ENCODE results near the gene FBXL3. TPM values are rescaled to one million over a fixed set of nuclear protein-coding genes. Genes with fewer than 3 reads are reported as not detected.

The FBXL3 gene
- total and polyA plus RNA-seq, 7 donors, result 12.5 to 41.3 (median 24.9) TPM

GRCh38 chr13:76991796-76992547 is 35.0 kb downstream of the FBXL3 start, which contains the start of gene CLN5:
Gene CLN5 (plus strand): TSS chr13:76992081. CDS start chr13:76992099, 18 bp downstream.
- intact Hi-C loops (cut with DNase I), result loop anchor here in 1 of 2 donors (5.0 kb wide), 1 partner anchor 35 kb away; the partner anchor contains the start of gene FBXL3
- TF ChIP-seq CTCF (IDR thresholded peaks at IDR 0.05), result peak; percentile 8
- peak; percentile 97 to 99 (median 98) for ATAC-seq

GRCh38 chr13:76991432-76991795 is 35.5 kb downstream of the FBXL3 start:
- intact Hi-C loops (cut with DNase I), result loop anchor here in 1 of 2 donors (5.0 kb wide), 1 partner anchor 36 kb away; the partner anchor contains the start of gene FBXL3
- Histone ChIP-seq H3K27me3 (ENCODE audit: insufficient read depth in 3 of 3, low read length in 2 of 3) (no peaks in the 10 kb centered on the region), H3K4me1 (peaks cover 11% of the 10 kb centered on the region), H3K36me3 (ENCODE audit: insufficient read depth in 1 of 2, low read depth in 1 of 2) (peaks cover 0 to 16% of the 10 kb centered on the region in 2 donors), H3K4me3 (peak overlapping the region; percentile 86), H3K9me3 (no peaks in the 10 kb centered on the region), H3K27ac (peak overlapping the region; percentile 91)
- WGBS, 3 donors, result 34 to 40% (median 39%) methylated on average over 15 of the region's 15 CpGs
- no peak for TF ChIP-seq CTCF (IDR thresholded peaks at IDR 0.05)
- ATAC-seq (peak; percentile 6 to 23 (median 19)), DNase-seq (peak; percentile 48 to 67)

More at GRCh38 chr13:76991796-76992547, 35.0 kb downstream of the FBXL3 start, which contains the start of gene CLN5:
- peaks cover 11% of the 10 kb centered on the region for H3K4me1 ChIP-seq
- 1% methylated on average over 67 to 73 of the region's 73 CpGs for WGBS, 3 donors
- H3K4me3 ChIP-seq, result peak within 1 kb of the TSS; percentile 86
- peak within 1 kb of the TSS; percentile 91 for H3K27ac ChIP-seq
- no peaks in the 10 kb centered on the region for H3K27me3 ChIP-seq (ENCODE audit: insufficient read depth in 3 of 3, low read length in 2 of 3)
- H3K9me3 ChIP-seq, result no peaks in the 10 kb centered on the region
- DNase-seq, result peak; percentile 95 to 98
- peaks cover 2 to 21% of the 10 kb centered on the region in 2 donors for H3K36me3 ChIP-seq (ENCODE audit: insufficient read depth in 1 of 2, low read depth in 1 of 2)

GRCh38 chr13:76983676-76984075 is 43.3 kb downstream of the FBXL3 start:
- no peaks in the 10 kb centered on the region for H3K9me3 ChIP-seq
- no peak for ATAC-seq
- H3K36me3 ChIP-seq (ENCODE audit: insufficient read depth in 1 of 2, low read depth in 1 of 2), result no peaks in the 10 kb centered on the region
- no peak overlapping the region for H3K27ac ChIP-seq
- WGBS, 3 donors, result 72 to 79% (median 76%) methylated on average over 5 of the region's 5 CpGs
- peaks cover 0 to 5% (median 0%) of the 10 kb centered on the region in 3 donors for H3K27me3 ChIP-seq (ENCODE audit: insufficient read depth in 3 of 3, low read length in 2 of 3)
- no peak overlapping the region for H3K4me3 ChIP-seq
- H3K4me1 ChIP-seq, result no peaks in the 10 kb centered on the region
- no peak for DNase-seq
- TF ChIP-seq CTCF (IDR thresholded peaks at IDR 0.05), result no peak
- intact Hi-C loops (cut with DNase I), result loop anchor here in 1 of 2 donors (5.0 to 10.0 kb wide), 2 partner anchors 1111 to 1289 kb away; no protein-coding TSS in a partner anchor

- no peak for TF ChIP-seq CTCF (IDR thresholded peaks at IDR 0.05)
- no peak for ATAC-seq
- peaks cover 0 to 5% (median 0%) of the 10 kb centered on the region in 3 donors for H3K27me3 ChIP-seq (ENCODE audit: insufficient read depth in 3 of 3, low read length in 2 of 3)
- intact Hi-C loops (cut with DNase I), result loop anchor here in 1 of 2 donors (5.0 to 10.0 kb wide), 2 partner anchors 1110 to 1287 kb away; no protein-coding TSS in a partner anchor
- DNase-seq, result no peak
- no peak overlapping the region for H3K4me3 ChIP-seq
- 62 to 72% (median 67%) methylated on average over 6 of the region's 6 CpGs for WGBS, 3 donors
- no peaks in the 10 kb centered on the region for H3K36me3 ChIP-seq (ENCODE audit: insufficient read depth in 1 of 2, low read depth in 1 of 2)
- no peak overlapping the region for H3K27ac ChIP-seq
- H3K4me1 ChIP-seq, result no peaks in the 10 kb centered on the region
- H3K9me3 ChIP-seq, result no peaks in the 10 kb centered on the region
Measured at GRCh38 chr13:76982061-76982460, 44.9 kb downstream of the FBXL3 start.
